Endodermal cell (in vitro differentiated cells): ENCODE measurements around the gene INPP5B. TPM values are rescaled to one million over a fixed set of nuclear protein-coding genes. Genes with fewer than 3 reads are reported as not detected.

Experiments
- DNase-seq: peaks from one replicate; pipeline ENCODE4 v3.0.0-alpha.2; 2017
- H3K27ac ChIP-seq: 2 replicates; pipeline ENCODE4 v1.5.1; 2013; ENCODE audit warnings: mild to moderate bottlenecking, low read depth, low read length, moderate library complexity
- H3K27me3 ChIP-seq: 2 replicates; pipeline ENCODE4 v1.6.1; 2013; ENCODE audit warnings: mild to moderate bottlenecking, low read length, moderate library complexity; ENCODE audit not compliant: insufficient read depth, control insufficient read depth, poor library complexity, severe bottlenecking
- H3K36me3 ChIP-seq: 2 replicates; pipeline ENCODE4 v1.7.0; 2013; ENCODE audit warnings: mild to moderate bottlenecking, low read length, moderate library complexity; ENCODE audit not compliant: control insufficient read depth, insufficient read depth
- H3K4me1 ChIP-seq: one replicate; pipeline ENCODE4 v1.7.0; 2013; ENCODE audit warnings: low read length; ENCODE audit not compliant: control insufficient read depth, insufficient read depth
- H3K4me3 ChIP-seq: 2 replicates; pipeline ENCODE4 v1.5.1; 2013; ENCODE audit warnings: mild to moderate bottlenecking, low read length, moderate library complexity
- H3K9ac ChIP-seq: 2 replicates; pipeline ENCODE4 v1.6.1; 2013; ENCODE audit warnings: mild to moderate bottlenecking, low read length, moderate library complexity; ENCODE audit not compliant: poor library complexity, severe bottlenecking; ENCODE audit errors: extremely low read depth
- H3K9me3 ChIP-seq: 2 replicates; pipeline ENCODE4 v1.6.1; 2013; ENCODE audit warnings: mild to moderate bottlenecking, low read length, moderate library complexity; ENCODE audit not compliant: control insufficient read depth
- H3K27ac Mint-ChIP-seq: 2 replicates; pipeline ENCODE4 v1.8.0; 2020; ENCODE audit warnings: mixed read lengths
- H3K27me3 Mint-ChIP-seq: 2 replicates; pipeline ENCODE4 v1.8.0; 2021; ENCODE audit warnings: mild to moderate bottlenecking, mixed read lengths; ENCODE audit not compliant: insufficient read depth
- H3K36me3 Mint-ChIP-seq: 2 replicates; pipeline ENCODE4 v1.8.0; 2020; ENCODE audit warnings: low read depth, mixed read lengths
- H3K4me1 Mint-ChIP-seq: 2 replicates; pipeline ENCODE4 v1.8.0; 2020; ENCODE audit warnings: mixed read lengths
- H3K4me3 Mint-ChIP-seq: 2 replicates; pipeline ENCODE4 v1.8.0; 2020; ENCODE audit warnings: mild to moderate bottlenecking, moderate library complexity, mixed read lengths
- H3K9me3 Mint-ChIP-seq: 2 replicates; pipeline ENCODE4 v1.8.0; 2020; ENCODE audit warnings: mild to moderate bottlenecking, mixed read lengths
- WGBS, 2 experiments: methylation state at CpG; one replicate each; pipeline versions ENCODE4 v1.1.5 to v1.1.7; 2013; ENCODE audit warnings: missing lambda C conversion rate in 2 of 2, mixed read lengths in 1 of 2; ENCODE audit not compliant: insufficient coverage in 1 of 2, insufficient read length in 1 of 2; 5-methylcytosine and 5-hydroxymethylcytosine counted together
- total RNA-seq, 2 donors: library from RNA; stranded (reverse); fragmentation: NEBNext Ultra II Directional in 1 of 2; extraction: Animal tissue kit (Norgen Biotek cat#: 25700) in 1 of 2; gene quantifications; 2 replicates in 1 of 2; 3 replicates in 1 of 2; pipeline ENCODE4 v1.2.1, GENCODE V29; 2021
- TF ChIP-seq, protein P1 (sequence below): fragments of 200-600 bp; sonication (generic); conservative IDR thresholded peaks from 2 replicates; pipeline ENCODE4 v1.5.0; 2021; ENCODE audit warnings: antibody characterized with exemption, mild to moderate bottlenecking

The INPP5B gene
- total RNA-seq, 2 donors from 2014 or later, result 19.9 to 21.4 TPM

DNA sequence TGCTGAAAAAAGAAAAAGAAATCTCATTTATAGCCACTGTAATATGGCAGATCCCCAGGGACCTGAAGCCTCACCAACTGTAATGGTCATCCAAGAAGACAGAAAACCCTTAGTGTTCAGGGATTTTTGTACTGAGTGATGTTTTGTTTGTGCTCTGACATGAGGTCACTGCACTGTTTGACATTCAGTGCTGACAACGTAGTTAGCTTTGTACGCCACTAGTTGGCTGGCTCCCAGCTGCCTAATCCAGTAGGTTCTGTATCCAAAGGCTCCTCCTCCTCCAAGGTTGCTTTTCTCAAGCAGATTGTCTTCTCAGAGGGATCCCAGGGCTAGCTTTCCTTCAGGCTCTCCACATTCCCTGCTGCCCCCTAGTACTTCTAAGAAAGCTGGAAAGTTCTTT, 129.4 kb downstream of the INPP5B start:
- no peaks in the 10 kb centered on the region for H3K4me1 ChIP-seq
- TF ChIP-seq, protein P1, sequence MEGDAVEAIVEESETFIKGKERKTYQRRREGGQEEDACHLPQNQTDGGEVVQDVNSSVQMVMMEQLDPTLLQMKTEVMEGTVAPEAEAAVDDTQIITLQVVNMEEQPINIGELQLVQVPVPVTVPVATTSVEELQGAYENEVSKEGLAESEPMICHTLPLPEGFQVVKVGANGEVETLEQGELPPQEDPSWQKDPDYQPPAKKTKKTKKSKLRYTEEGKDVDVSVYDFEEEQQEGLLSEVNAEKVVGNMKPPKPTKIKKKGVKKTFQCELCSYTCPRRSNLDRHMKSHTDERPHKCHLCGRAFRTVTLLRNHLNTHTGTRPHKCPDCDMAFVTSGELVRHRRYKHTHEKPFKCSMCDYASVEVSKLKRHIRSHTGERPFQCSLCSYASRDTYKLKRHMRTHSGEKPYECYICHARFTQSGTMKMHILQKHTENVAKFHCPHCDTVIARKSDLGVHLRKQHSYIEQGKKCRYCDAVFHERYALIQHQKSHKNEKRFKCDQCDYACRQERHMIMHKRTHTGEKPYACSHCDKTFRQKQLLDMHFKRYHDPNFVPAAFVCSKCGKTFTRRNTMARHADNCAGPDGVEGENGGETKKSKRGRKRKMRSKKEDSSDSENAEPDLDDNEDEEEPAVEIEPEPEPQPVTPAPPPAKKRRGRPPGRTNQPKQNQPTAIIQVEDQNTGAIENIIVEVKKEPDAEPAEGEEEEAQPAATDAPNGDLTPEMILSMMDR, result peak; percentile 61
- H3K36me3 ChIP-seq, result peaks cover 49% of the 10 kb centered on the region
- 56 to 57% methylated on average over 2 of the region's 2 CpGs for WGBS, 2 experiments
- H3K4me3 ChIP-seq, result no peak overlapping the region
- no peak overlapping the region for H3K27ac ChIP-seq
- Mint-ChIP-seq H3K36me3 (peaks cover 58% of the 10 kb centered on the region), H3K4me3 (no peak overlapping the region), H3K27ac (peak overlapping the region; percentile 72), H3K4me1 (no peaks in the 10 kb centered on the region), H3K9me3 (no peaks in the 10 kb centered on the region), H3K27me3 (no peaks in the 10 kb centered on the region)
- H3K9me3 ChIP-seq, result no peaks in the 10 kb centered on the region
- no peaks in the 10 kb centered on the region for H3K27me3 ChIP-seq
- H3K9ac ChIP-seq, result no peak overlapping the region
- DNase-seq, result peak; percentile 70

DNA sequence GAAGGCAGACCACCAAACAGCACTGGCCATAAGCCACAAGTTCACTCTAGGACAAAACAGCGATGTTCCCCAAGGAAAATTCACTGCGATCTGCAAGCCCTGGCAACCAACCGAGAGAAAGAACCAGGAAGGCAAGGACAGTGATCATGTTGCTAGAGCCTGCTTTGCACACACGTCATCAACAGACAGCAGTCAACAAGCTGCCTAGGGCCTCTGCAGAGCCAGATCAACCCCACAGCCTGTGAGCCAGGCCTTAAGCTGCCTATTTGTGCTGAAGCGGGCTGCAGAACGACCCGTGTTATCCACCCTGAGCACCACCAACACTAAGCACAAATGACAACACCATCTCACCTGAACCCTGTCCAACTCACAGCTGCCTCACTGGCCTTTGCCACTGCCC, 132.6 kb downstream of the INPP5B start:
- Mint-ChIP-seq H3K27ac (no peak overlapping the region), H3K36me3 (peaks cover 50% of the 10 kb centered on the region)

DNA sequence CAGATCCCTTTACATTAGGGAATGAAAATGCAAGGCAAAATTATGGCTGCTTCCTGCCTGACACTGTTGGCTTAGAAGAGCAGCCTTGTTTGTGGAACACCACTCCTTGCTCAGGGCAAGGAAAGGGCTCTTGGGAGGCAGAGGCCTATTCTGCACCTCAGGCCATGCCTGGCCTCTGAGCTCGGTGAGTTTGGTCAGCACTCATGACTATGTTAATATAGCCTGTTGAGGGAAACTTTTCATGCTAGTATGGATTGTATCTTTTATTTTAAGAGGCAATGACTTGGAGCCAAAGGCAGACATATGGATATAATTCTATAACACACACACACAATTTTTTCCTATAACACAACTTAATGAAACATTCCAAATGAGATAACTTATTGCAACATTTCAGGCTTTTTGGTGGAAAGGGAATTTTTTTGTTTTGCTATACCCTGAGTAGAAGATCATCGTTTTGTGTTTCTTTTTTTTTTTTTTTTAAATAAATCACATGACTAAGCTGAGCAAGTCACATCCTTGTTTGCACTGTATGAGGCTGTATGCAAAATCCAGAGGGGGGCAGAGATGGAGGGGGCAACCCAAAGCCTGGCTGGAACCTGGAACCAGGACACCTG, 133.2 kb downstream of the INPP5B start:
- no peak for DNase-seq

More for the DNA sequence above, 132.6 kb downstream of the INPP5B start:
- no peak overlapping the region for H3K4me3 Mint-ChIP-seq
- no peak for DNase-seq
- H3K36me3 ChIP-seq, result peaks cover 40% of the 10 kb centered on the region
- TF ChIP-seq, protein P1, result no peak
- no peaks in the 10 kb centered on the region for H3K27me3 ChIP-seq
- H3K27me3 Mint-ChIP-seq, result no peaks in the 10 kb centered on the region
- H3K4me1 ChIP-seq, result no peaks in the 10 kb centered on the region
- H3K4me3 ChIP-seq, result no peak overlapping the region
- 94 to 100% methylated on average over 5 to 7 of the region's 7 CpGs for WGBS, 2 experiments
- no peak overlapping the region for H3K9ac ChIP-seq
- no peaks in the 10 kb centered on the region for H3K9me3 ChIP-seq
- no peaks in the 10 kb centered on the region for H3K9me3 Mint-ChIP-seq
- peaks cover 9% of the 10 kb centered on the region for H3K4me1 Mint-ChIP-seq
- no peak overlapping the region for H3K27ac ChIP-seq

More for the DNA sequence above, 133.2 kb downstream of the INPP5B start:
- H3K27ac ChIP-seq, result no peak overlapping the region
- H3K4me3 ChIP-seq, result no peak overlapping the region
- H3K36me3 ChIP-seq, result peaks cover 40% of the 10 kb centered on the region
- H3K9me3 ChIP-seq, result no peaks in the 10 kb centered on the region
- H3K9ac ChIP-seq, result no peak overlapping the region
- H3K27me3 Mint-ChIP-seq, result no peaks in the 10 kb centered on the region
- H3K27me3 ChIP-seq, result no peaks in the 10 kb centered on the region
- TF ChIP-seq, protein P1, result no peak
- peaks cover 13% of the 10 kb centered on the region for H3K4me1 Mint-ChIP-seq
- H3K4me3 Mint-ChIP-seq, result no peak overlapping the region
- H3K9me3 Mint-ChIP-seq, result no peaks in the 10 kb centered on the region
- peaks cover 44% of the 10 kb centered on the region for H3K36me3 Mint-ChIP-seq
- peak overlapping the region; percentile 48 for H3K27ac Mint-ChIP-seq
- 93% methylated on average over 2 of the region's 2 CpGs; no CpG with 5 or more reads in 1 of the 2 experiments for WGBS, 2 experiments
- H3K4me1 ChIP-seq, result no peaks in the 10 kb centered on the region
